HepG2 (cell line): Measurements from ENCODE around the gene NLRC5. TPM values are rescaled to one million over a fixed set of nuclear protein-coding genes. Genes with fewer than 3 reads are reported as not detected.

ENCODE experiments used
- ATAC-seq: fragments of 200-7000 bp; cut with Tn5 transposase; 3 replicates; pipeline ENCODE4 v1.9.1; 2020; ENCODE audit warnings: mild to moderate bottlenecking, moderate library complexity
- BruUV-seq: library from RNA; stranded (reverse); fragments of 400-500 nt; replicated peaks from 2 replicates; lab custom pipeline; 2021; lab: Mats Ljungman, UMichigan
- CTCF ChIA-PET: fragments of 300-600 bp; formaldehyde crosslinking; extraction: SDS; loops from one replicate; lab custom pipeline; 2021; ENCODE audit warnings: low total read pairs, inconsistent platforms, low intra/inter-chr PET ratio; lab: Yijun Ruan, JAX
- POLR2A ChIA-PET: fragments of 350-600 bp; sonication (Branson Sonifier 250); formaldehyde crosslinking; loops from one replicate; lab custom pipeline; 2020; ENCODE audit warnings: antibody characterized with exemption, inconsistent platforms; lab: Yijun Ruan, JAX
- DNase-seq: peaks from one replicate; pipeline ENCODE4 v3.0.0-alpha.2; 2015; ENCODE audit warnings: low spot score
- FAIRE-seq: peaks from 3 replicates; lab custom pipeline; 2011; peaks lifted over from hg19 to GRCh38; lab: Jason Lieb, UNC
- H2AFZ ChIP-seq: one replicate; pipeline ENCODE4 v1.6.1; 2011; ENCODE audit warnings: low read length, inconsistent platforms
- H3K27ac ChIP-seq: fragments of 300-600 bp; 3 replicates; pipeline ENCODE4 v1.8.0; 2011; ENCODE audit warnings: mixed run types, mild to moderate bottlenecking, mixed read lengths, low read length, inconsistent platforms; ENCODE audit not compliant: insufficient read depth; ENCODE audit errors: extremely low read length
- H3K27me3 ChIP-seq, 2 experiments: fragments of 200-600 bp in 1 of 2; 2 replicates in 1 of 2; 3 replicates in 1 of 2; pipeline versions ENCODE4 v1.6.0 to v1.8.0; 2011; ENCODE audit warnings: low read length in 2 of 2, mild to moderate bottlenecking in 2 of 2, moderate library complexity in 2 of 2, inconsistent platforms in 1 of 2; ENCODE audit not compliant: insufficient read depth in 2 of 2, control insufficient read depth in 1 of 2
- H3K36me3 ChIP-seq, 2 experiments: fragments of 200-600 bp in 1 of 2; replicated peaks in 1 of 2; 2 replicates in 1 of 2; 3 replicates in 1 of 2; pipeline versions ENCODE4 v1.5.1 to v1.8.0; 2011; ENCODE audit warnings: low read length in 2 of 2, inconsistent platforms in 1 of 2; ENCODE audit not compliant: insufficient read depth in 2 of 2, control insufficient read depth in 1 of 2
- H3K4me1 ChIP-seq: 2 replicates; pipeline ENCODE4 v1.5.1; 2012; ENCODE audit warnings: low read length, inconsistent platforms; ENCODE audit not compliant: insufficient read depth
- H3K4me2 ChIP-seq: 2 replicates; pipeline ENCODE4 v1.6.0; 2011; ENCODE audit warnings: low read depth, low read length, inconsistent platforms
- H3K4me3 ChIP-seq, 3 experiments: fragments of 200-600 bp in 1 of 3; sonication (generic), shearing (Covaris generic) in 1 of 3; replicated peaks in 1 of 3; 2 replicates each; pipeline ENCODE4 v1.5.1; 2011 to 2016; ENCODE audit warnings: low read length in 3 of 3, inconsistent platforms in 2 of 3, low read depth in 2 of 3, mild to moderate bottlenecking in 2 of 3, control low read depth in 1 of 3, mixed read lengths in 1 of 3; ENCODE audit not compliant: insufficient read depth in 1 of 3
- H3K79me2 ChIP-seq: one replicate; pipeline ENCODE4 v1.6.1; 2011; ENCODE audit warnings: low read length, inconsistent platforms; ENCODE audit not compliant: insufficient read depth
- H3K9ac ChIP-seq: 2 replicates; pipeline ENCODE4 v1.6.0; 2011; ENCODE audit warnings: mild to moderate bottlenecking, low read depth, low read length, inconsistent platforms; ENCODE audit not compliant: insufficient read depth
- H3K9me3 ChIP-seq: 2 replicates; pipeline ENCODE4 v1.5.1; 2012; ENCODE audit warnings: mild to moderate bottlenecking, low read length
- H4K20me1 ChIP-seq: 2 replicates; pipeline ENCODE4 v1.6.0; 2011; ENCODE audit warnings: inconsistent platforms, mild to moderate bottlenecking, low read length, moderate library complexity; ENCODE audit not compliant: insufficient read depth
- MAFF ChIP-seq: IDR thresholded peaks from 2 replicates; pipeline ENCODE4 v1.6.1; 2011; ENCODE audit warnings: low read depth, low read length, improper control_type of control experiment
- MAFK ChIP-seq, 2 experiments: IDR thresholded peaks in 1 of 2; conservative IDR thresholded peaks in 1 of 2; 2 replicates each; pipeline ENCODE4 v1.6.1; 2011; ENCODE audit warnings: improper control_type of control experiment in 2 of 2, low read length in 2 of 2
- RCOR2 ChIP-seq: IDR thresholded peaks from 2 replicates; pipeline ENCODE4 v1.6.1; 2016; ENCODE audit warnings: missing biosample characterization, missing genetic modification reagents
- ZBTB42 ChIP-seq: sonication (generic); formaldehyde crosslinking; IDR thresholded peaks from 2 replicates; pipeline ENCODE4 v1.5.0; 2020; ENCODE audit warnings: mild to moderate bottlenecking, missing genetic modification reagents
- WGBS: methylation state at CpG from one replicate; pipeline ENCODE4 v1.1.6; 2017; ENCODE audit warnings: low lambda C conversion rate; 5-methylcytosine and 5-hydroxymethylcytosine counted together
- in situ Hi-C: cut with HindIII; loops from 2 replicates; pipeline ENCODE4 v1.10.0; 2017; ENCODE audit warnings: low pct_unique_long_range_greater_than_20kb; ENCODE audit not compliant: extremely low pct_ligation_motif_present
- intact Hi-C: fragments of 100-400 bp; cut with micrococcal nuclease; formaldehyde crosslinking; loops from one replicate; pipeline ENCODE4 v1.10.0; 2022; ENCODE audit not compliant: unreplicated experiment
- polyA plus RNA-seq, 8 experiments: library from polyadenylated mRNA; depleted of rRNA in 3 of 8; stranded (reverse) in 7 of 8; unstranded in 1 of 8; fragments of >200 nt; fragmentation: Illumina TruSeq in 4 of 8; extraction: Trizol in 4 of 8; gene quantifications; 2 replicates each; pipeline versions ENCODE4 v1.2.1 to v1.2.3, GENCODE V29; 2011 to 2016; ENCODE audit warnings: low read depth in 4 of 8, missing spikeins in 1 of 8, mixed read lengths in 1 of 8; ENCODE audit not compliant: insufficient read depth in 1 of 8
- total RNA-seq, 5 experiments: library from RNA; depleted of rRNA; stranded (reverse); fragments of >200 nt; fragmentation: Illumina TruSeq; extraction: Trizol; gene quantifications; 2 replicates each; pipeline ENCODE4 v1.2.3, GENCODE V29; 2016; ENCODE audit warnings: low read depth in 1 of 5
- TF ChIP-seq, protein P1 (sequence below): sonication (generic); formaldehyde crosslinking; conservative IDR thresholded peaks from 2 replicates; pipeline ENCODE4 v1.8.0; 2022; ENCODE audit warnings: low read depth, missing genetic modification reagents

Gene NLRC5
- total and polyA plus RNA-seq, 2 of the 13 experiments (the other 11 are each of a cell fraction or from before 2014, with no cell fraction given) = 6.3 to 12.7 TPM

DNA sequence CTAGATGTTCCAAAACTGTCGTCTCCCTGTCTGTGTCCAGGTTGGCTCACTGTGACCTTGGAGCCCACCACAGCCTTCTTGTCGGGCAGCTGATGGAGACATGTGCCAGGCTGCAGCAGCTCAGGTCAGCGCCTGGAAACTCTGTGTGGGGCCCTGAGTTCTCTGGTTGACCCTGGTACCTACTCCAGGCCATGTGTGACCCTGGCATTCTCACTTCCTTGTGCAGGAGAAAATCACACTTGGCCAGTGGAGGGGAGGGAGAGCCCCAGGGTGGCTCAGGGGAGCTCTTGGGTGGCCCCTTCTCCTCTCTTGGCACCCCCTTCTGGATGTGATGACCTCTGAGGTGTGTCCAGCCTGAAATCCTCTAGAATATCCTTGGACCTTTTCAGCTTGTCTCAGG lies 78.0 kb downstream of the NLRC5 start:
- peaks cover 0 to 34% of the 10 kb centered on the region in 2 experiments; a peak in 4 of 5 replicates for H3K27me3 ChIP-seq
- no peak overlapping the region for H3K27ac ChIP-seq
- no peaks in the 10 kb centered on the region for H3K9me3 ChIP-seq
- H3K9ac ChIP-seq = no peak overlapping the region
- intact Hi-C loops = no loop called here
- 27% methylated on average over 3 of the region's 3 CpGs for WGBS
- no peak overlapping the region for H3K4me2 ChIP-seq
- no peak for TF ChIP-seq RCOR2 (CRISPR knock-in tag)
- TF ChIP-seq, protein P1, sequence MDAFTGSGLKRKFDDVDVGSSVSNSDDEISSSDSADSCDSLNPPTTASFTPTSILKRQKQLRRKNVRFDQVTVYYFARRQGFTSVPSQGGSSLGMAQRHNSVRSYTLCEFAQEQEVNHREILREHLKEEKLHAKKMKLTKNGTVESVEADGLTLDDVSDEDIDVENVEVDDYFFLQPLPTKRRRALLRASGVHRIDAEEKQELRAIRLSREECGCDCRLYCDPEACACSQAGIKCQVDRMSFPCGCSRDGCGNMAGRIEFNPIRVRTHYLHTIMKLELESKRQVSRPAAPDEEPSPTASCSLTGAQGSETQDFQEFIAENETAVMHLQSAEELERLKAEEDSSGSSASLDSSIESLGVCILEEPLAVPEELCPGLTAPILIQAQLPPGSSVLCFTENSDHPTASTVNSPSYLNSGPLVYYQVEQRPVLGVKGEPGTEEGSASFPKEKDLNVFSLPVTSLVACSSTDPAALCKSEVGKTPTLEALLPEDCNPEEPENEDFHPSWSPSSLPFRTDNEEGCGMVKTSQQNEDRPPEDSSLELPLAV = no peak
- TF ChIP-seq, all 625 proteins: peak for 0
- Histone ChIP-seq H2AFZ (no peak overlapping the region), H4K20me1 (no peaks in the 10 kb centered on the region), H3K36me3 (no peaks in the 10 kb centered on the region), H3K79me2 (no peaks in the 10 kb centered on the region), H3K4me3 (no peak overlapping the region), H3K4me1 (peaks cover 2% of the 10 kb centered on the region)
- DNase-seq (no peak), ATAC-seq (peak; percentile 13; the same call in 1 of the 3 replicates), FAIRE-seq (no peak)
- BruUV-seq = no TSS peak
- ChIA-PET CTCF (no interaction called here), POLR2A (no interaction called here)
- in situ Hi-C loops = no loop called here

DNA sequence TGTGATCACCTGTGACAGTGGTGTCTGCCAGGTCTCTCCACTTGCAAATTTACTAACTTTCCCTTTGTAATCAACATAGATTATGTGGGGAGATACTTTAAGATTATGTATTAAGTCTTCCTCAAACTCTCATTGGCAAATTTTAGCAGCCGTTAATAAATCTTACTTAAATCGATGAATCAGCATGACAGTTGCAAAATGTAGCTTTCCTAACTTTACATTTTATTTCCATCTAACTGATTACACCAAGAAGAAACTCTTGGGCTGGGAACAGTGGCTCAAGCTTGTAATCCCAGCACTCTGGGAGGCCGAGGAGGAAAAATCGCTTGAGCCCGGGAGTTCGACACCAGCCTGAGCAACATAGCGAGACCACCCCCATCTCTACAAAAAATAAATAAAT lies 79.7 kb downstream of the NLRC5 start:
- H3K9me3 ChIP-seq = no peaks in the 10 kb centered on the region
- intact Hi-C loops = no loop called here
- no peaks in the 10 kb centered on the region for H3K36me3 ChIP-seq
- TF ChIP-seq MAFK (conservative IDR thresholded peaks at IDR 0.05 in 1 of 2, IDR thresholded peaks at IDR 0.05 in 1 of 2; ENCODE audit: low read length in 2 of 2) = peak; percentile 75 to 82
- no peak for TF ChIP-seq ZBTB42 (CRISPR knock-in tag)
- peak; percentile 73 for TF ChIP-seq MAFF
- FAIRE-seq (no peak), DNase-seq (no peak), ATAC-seq (no peak)
- in situ Hi-C loops = no loop called here
- ChIA-PET CTCF (no interaction called here), POLR2A (no interaction called here)
- BruUV-seq = no TSS peak
- no peaks in the 10 kb centered on the region for H3K79me2 ChIP-seq
- no peaks in the 10 kb centered on the region for H3K4me1 ChIP-seq
- H3K9ac ChIP-seq = no peak overlapping the region
- no peak overlapping the region for H3K4me2 ChIP-seq
- H3K27ac ChIP-seq = no peak overlapping the region
- no peak overlapping the region for H2AFZ ChIP-seq
- no peak overlapping the region for H3K4me3 ChIP-seq
- H4K20me1 ChIP-seq = no peaks in the 10 kb centered on the region
- peaks cover 0 to 34% of the 10 kb centered on the region in 2 experiments; a peak in 4 of 5 replicates for H3K27me3 ChIP-seq
- WGBS = 66% methylated on average over 7 of the region's 7 CpGs
